GM21619 (cell line): Measurements from ENCODE around the gene BBS12.

Source experiments
- ATAC-seq: cut with Tn5 transposase; IDR thresholded peaks from one replicate; pipeline ENCODE4 v1.9.1; 2021; ENCODE audit not compliant: unreplicated experiment

The BBS12 gene

DNA sequence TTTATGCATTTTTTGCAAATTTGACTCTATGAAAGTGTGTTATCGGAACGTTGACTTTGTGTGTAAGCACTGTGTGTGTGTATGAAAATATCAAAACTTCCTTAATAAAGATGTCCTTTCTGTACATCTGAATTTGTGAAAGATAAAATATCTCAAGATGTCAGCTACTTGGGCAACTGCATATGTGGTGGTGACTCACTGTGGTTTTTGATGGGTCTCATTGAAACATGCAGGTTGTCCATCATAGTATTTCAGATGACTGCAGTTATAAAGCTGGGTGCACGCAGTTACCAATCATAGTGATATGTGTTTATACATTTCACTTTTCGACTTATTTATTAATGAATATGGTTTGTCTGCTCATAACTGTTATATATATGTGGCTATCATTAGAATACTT lies 19.7 kb upstream of the BBS12 start:
- no peak for ATAC-seq

GRCh38 chr4:122715221-122715620 lies 17.3 kb upstream of the BBS12 start:
- ATAC-seq = no peak

DNA sequence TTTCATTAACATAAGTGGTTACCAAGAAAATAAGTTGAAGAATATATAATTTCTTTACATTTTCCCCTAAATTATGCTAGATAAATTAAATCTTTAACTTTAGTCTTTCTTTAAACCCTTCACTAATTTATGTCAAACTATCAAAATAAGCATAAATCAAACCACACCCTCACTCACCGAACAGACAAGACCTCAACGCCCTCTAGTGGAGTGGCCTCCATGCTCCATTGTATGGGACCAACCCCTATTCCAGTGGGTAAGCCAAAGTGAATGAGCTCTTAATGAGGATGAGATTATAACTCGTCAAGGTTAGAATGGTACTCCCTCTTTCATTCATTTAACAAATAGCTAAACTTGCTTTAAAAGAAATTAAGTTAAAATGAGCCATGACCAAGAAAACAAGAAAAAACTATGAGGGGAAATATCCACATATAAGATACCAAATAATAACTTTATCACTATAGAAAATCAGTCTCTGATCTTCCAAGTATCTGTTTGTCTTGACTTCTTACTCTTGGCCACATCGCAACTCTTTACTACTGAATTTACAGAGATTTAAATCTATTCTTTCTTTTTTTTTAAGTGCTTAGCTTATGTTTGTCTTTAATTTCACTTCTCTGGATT lies 15.6 kb upstream of the BBS12 start:
- ATAC-seq = peak; percentile 85

DNA sequence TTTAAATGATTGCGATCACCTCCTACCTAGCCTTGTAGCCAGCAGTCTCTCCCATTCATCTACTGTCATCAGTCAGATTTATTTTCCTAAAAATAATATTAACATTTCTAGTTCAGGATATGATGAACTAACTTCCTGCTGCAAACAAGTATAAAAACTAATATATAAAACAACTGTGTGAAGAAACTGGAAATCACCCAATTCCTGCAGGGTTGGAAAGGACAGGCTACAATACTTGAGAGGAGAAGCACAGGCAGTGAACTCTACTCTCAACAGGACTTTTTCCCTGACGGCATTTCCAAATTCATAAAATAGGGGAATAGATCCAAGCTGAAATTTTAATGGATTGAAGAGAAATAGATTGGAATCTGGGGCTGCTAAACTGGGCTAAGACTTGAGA lies 14.2 kb upstream of the BBS12 start:
- ATAC-seq = no peak

- no peak for ATAC-seq
Observed at GRCh38 chr4:122722256-122722655, 10.2 kb upstream of the BBS12 start.

DNA sequence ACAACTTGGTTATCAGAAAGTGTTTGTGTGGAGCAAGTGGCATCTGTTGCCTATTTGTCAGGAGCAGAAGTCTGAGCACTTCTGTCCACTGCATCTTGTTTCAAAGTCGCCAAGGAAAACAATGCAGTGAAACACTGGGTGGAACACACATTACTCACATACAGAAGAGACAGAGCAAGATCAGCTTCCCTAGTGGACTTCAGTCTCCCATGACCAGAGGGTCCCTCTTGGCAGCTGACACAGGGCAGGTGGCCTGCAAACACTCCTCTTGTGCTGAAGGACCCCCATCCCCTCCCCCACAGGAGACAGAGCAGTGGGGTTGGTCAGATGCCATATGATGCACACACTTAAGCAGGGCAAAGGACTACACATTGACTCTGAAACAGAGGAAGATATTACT lies 3.6 kb upstream of the BBS12 start:
- no peak for ATAC-seq

- ATAC-seq = no peak
Observed at GRCh38 chr4:122731676-122732075, 828 bp upstream of the BBS12 start.

GRCh38 chr4:122733787-122734120 lies 1.2 kb downstream of the BBS12 start:
- ATAC-seq = no peak

DNA sequence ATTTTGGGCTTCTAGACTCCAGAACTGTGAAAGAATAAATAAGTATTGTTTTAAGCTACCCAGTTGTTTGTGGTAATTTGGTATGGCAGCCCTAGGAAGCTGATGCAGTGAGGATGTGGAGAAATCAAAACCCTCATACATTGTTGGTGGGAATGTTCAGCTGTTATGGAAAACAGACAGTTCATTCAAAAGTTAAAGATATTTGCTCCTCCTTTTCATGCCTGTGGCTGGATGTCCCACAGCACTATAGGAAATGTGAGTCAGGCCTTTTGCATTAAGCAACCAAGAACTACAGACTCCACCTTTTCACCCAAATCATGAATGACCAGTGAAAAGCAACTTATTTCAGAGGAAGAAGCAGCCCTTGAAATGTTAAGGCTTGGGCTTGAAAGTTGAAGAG lies 6.7 kb downstream of the BBS12 start:
- ATAC-seq = no peak

GRCh38 chr4:122742933-122743829 lies 10.7 kb downstream of the BBS12 start:
- ATAC-seq = no peak

DNA sequence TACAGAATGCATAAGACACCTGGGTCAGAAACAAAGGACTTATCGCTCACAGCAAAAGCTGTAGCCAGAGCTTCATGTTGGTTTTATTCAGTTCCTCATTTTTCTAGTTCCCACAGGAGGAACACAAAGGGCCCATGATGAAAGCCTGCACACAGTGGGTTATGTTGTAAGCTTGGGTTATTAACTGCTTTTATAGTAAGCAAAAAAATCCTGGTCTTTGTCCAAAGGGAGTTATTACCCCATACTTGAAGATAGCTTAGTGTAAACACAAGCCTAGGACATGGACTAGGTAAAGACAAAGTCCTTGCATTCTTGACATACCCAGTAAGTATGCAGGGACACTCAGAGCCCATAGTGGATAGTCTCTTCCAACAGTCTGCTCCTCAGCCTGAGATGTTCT lies 11.7 kb downstream of the BBS12 start:
- ATAC-seq = no peak

- ATAC-seq = no peak
Observed at GRCh38 chr4:122746485-122746965, 14.0 kb downstream of the BBS12 start.

DNA sequence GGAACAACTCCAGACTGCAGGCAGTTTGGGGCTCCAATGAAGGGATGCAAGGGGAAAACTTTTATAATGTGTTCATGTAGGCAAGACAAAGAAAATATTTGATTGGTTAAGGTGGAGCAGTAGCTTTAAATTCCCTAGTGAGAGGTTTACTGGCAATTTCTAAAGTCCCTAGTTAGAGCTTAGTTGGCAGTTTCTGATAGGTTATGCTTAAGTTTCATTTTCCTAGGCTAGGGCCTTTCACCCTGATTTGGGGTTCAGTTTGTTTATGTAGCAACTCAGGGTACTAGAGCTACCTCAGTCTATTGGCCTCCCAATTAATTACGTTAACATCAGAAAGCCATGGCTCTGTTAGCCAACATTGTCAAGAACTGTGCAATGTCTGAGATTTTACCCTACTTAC lies 14.6 kb downstream of the BBS12 start:
- ATAC-seq = no peak

DNA sequence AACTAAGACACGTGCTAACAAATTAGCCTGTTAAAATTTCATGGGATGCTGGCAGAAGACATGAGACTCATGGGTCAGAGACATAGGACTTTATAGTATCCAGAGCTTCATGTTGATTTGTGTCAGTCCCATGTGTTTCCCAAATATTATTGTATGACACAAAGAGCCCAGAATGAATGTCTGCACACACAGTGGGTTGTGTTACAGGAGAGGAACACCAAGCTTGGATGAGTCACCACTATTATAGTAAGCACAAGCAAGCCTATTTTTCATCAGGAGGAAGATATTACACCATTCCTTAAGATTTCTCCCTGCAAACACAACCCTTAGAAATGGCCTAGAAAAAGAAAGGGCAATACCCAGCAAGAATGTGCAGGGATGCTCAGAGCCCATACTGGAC lies 15.4 kb downstream of the BBS12 start:
- no peak for ATAC-seq

DNA sequence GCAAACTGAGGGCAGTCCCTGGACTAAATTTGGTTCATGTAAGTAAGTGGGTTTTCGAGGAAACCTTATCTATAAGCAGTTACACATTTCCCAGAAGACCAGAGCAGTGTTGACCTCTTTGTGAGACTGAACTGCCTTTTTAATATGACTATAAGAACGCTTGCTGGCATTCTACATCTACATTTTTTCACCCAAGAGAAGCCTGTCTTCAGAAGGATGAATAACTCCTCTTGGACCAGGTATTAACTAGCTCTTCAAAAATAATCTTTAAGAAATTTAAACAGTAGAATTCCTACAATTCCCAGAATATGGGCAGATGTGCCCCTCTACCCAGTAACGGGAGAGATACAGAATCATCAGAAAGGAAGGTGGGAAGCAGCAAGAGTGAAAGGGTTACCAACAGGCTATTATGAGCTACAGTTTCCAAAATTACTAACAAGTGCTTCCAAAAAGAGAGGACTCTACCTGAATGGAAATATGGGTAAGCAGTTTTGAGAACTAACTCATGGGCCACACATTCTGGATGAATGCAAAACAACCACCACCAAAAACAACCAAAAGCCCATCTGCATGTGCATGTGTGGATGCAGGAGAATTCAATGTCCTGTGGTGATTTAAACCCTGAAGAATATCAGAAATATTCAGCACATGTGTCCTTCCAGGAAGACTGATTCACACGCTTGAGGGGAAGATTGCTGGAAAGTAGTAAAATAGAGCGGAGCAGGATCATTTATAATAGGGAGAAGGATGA lies 17.4 kb downstream of the BBS12 start:
- ATAC-seq = no peak

DNA sequence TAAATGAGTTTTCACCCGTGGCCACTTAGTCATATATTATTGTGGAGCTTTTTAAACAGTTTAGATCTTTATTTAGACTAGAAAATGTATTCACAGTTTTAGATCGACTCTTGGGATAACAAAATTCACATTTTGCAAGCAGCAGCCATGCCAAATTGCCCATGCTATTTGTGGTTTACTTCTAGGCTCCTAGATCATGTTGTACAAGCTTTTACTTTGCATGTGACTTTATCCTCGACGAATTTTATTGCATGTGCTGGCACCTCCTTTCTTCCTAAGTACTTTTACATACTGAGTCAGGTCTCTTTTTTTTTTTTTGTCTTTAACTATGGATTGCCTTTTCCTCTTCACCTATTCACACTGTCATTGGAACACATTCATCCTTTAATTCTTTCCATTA lies 23.2 kb downstream of the BBS12 start:
- no peak for ATAC-seq

- ATAC-seq = no peak
Observed at GRCh38 chr4:122758033-122758432, 25.5 kb downstream of the BBS12 start.

GRCh38 chr4:122759639-122760310 lies 27.3 kb downstream of the BBS12 start:
- no peak for ATAC-seq

DNA sequence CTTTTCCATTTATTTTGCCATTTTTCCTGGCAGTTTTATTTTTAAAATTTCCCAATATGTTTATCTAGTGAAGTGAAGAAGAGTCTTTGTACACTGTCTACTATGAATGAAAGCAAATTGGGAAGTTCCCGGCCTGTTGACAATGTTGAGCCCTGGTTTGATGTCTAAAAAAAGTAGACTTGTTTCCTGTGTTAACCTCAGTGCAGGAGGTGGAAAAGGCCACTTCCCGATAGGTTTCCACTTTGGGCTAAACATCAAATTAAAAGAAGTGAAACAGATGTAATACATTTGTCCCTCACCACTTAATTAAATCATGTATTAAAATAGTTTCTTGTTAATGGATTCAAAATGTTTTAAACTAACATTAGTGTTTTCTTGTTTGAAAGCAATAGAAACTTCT lies 30.0 kb downstream of the BBS12 start:
- peak; percentile 37 for ATAC-seq

- ATAC-seq = no peak
Observed at GRCh38 chr4:122762966-122763716, 30.6 kb downstream of the BBS12 start.
